A549 (cell line): ENCODE data around the gene MKNK2. TPM values are rescaled to one million over a fixed set of nuclear protein-coding genes. Genes with fewer than 3 reads are reported as not detected.

Experiments used
- ATAC-seq, 2 experiments: fragments of 200-7000 bp in 1 of 2; fragments of >200 bp in 1 of 2; cut with Nextera tagmentation in 1 of 2; cut with Tn5 transposase in 1 of 2; 3 replicates each; pipeline versions ENCODE4 v1.8.0 to v1.9.1; 2018 to 2020; ENCODE audit warnings: mild to moderate bottlenecking in 1 of 2, moderate library complexity in 1 of 2
- CTCF ChIA-PET: fragments of 300-600 bp; sonication (Branson Sonifier 250); formaldehyde crosslinking; extraction: SDS; loops from one replicate; lab custom pipeline; 2021; ENCODE audit warnings: antibody characterized with exemption, inconsistent platforms; lab: Yijun Ruan, JAX
- POLR2A ChIA-PET: fragments of 350-600 bp; formaldehyde crosslinking; extraction: SDS; loops from one replicate; lab custom pipeline; 2021; ENCODE audit warnings: antibody characterized with exemption, inconsistent platforms; lab: Yijun Ruan, JAX
- DNase-seq, 2 experiments: peaks; one replicate each; pipeline versions ENCODE4 v3.0.0 to v3.0.0-alpha.2; 2011 to 2016; ENCODE audit warnings: low read depth in 1 of 2, low spot score in 1 of 2
- FAIRE-seq: peaks from 2 replicates; lab custom pipeline; 2011; peaks lifted over from hg19 to GRCh38; lab: Jason Lieb, UNC
- H3K27ac ChIP-seq, 2 experiments: fragments of >200 bp; sonication (Bioruptor Twin); formaldehyde crosslinking; 3 replicates each; pipeline ENCODE4 v1.5.1; 2016 to 2017
- H3K4me1 ChIP-seq: fragments of >200 bp; sonication (Bioruptor Twin); formaldehyde crosslinking; 3 replicates; pipeline ENCODE4 v1.6.1; 2016
- H3K4me2 ChIP-seq: fragments of >200 bp; sonication (Bioruptor Twin); formaldehyde crosslinking; 3 replicates; pipeline ENCODE4 v1.6.1; 2016
- H3K4me3 ChIP-seq: fragments of >200 bp; sonication (Bioruptor Twin); formaldehyde crosslinking; 3 replicates; pipeline ENCODE4 v1.5.1; 2016
- H3K9me3 ChIP-seq: fragments of >200 bp; sonication (Bioruptor Twin); formaldehyde crosslinking; 3 replicates; pipeline ENCODE4 v1.6.1; 2016
- BCL3 ChIP-seq: fragments of >200 bp; sonication (Bioruptor Twin); formaldehyde crosslinking; IDR thresholded peaks from 3 replicates; pipeline ENCODE4 v1.6.1; 2016
- CEBPB ChIP-seq, 2 experiments: fragments of >200 bp in 1 of 2; sonication (Bioruptor Twin) in 1 of 2; formaldehyde crosslinking in 1 of 2; IDR thresholded peaks; 2 replicates each; pipeline ENCODE4 v1.6.1; 2012 to 2016
- E2F6 ChIP-seq: IDR thresholded peaks from 2 replicates; pipeline ENCODE4 v1.6.1; 2012; ENCODE audit warnings: low read depth, borderline replicate concordance
- EHF ChIP-seq: fragments of 250-450 bp; sonication (Bioruptor Pico); IDR thresholded peaks from 2 replicates; pipeline ENCODE4 v1.5.0; 2020; ENCODE audit warnings: mild to moderate bottlenecking
- ELK1 ChIP-seq: fragments of 150-350 bp; IDR thresholded peaks from 2 replicates; pipeline ENCODE4 v1.6.1; 2014; ENCODE audit warnings: low read depth, mild to moderate bottlenecking, low read length
- EP300 ChIP-seq, 2 experiments: fragments of >200 bp; sonication (Bioruptor Twin); formaldehyde crosslinking; IDR thresholded peaks; 2 replicates in 1 of 2; 3 replicates in 1 of 2; pipeline ENCODE4 v1.6.1; 2016 to 2017
- ESRRA ChIP-seq: fragments of 150-350 bp; IDR thresholded peaks from 2 replicates; pipeline ENCODE4 v1.6.1; 2014; ENCODE audit warnings: mild to moderate bottlenecking, low read length, borderline replicate concordance
- FOSL2 ChIP-seq, 2 experiments: fragments of 450-650 bp in 1 of 2; fragments of >200 bp in 1 of 2; sonication (Bioruptor Twin) in 1 of 2; formaldehyde crosslinking; IDR thresholded peaks; 2 replicates each; pipeline versions ENCODE4 v1.5.0 to v1.6.1; 2016 to 2020; ENCODE audit warnings: mild to moderate bottlenecking in 1 of 2, moderate library complexity in 1 of 2
- FOXS1 ChIP-seq: fragments of 250-450 bp; sonication (Bioruptor Pico); IDR thresholded peaks from 2 replicates; pipeline ENCODE4 v1.5.0; 2020; ENCODE audit warnings: mild to moderate bottlenecking, moderate library complexity
- HES2 ChIP-seq: fragments of >200 bp; sonication (Bioruptor Twin); formaldehyde crosslinking; IDR thresholded peaks from 2 replicates; pipeline ENCODE4 v1.6.1; 2016
- HMGXB4 ChIP-seq: fragments of 250-450 bp; sonication (Bioruptor Pico); IDR thresholded peaks from 2 replicates; pipeline ENCODE4 v1.5.0; 2021; ENCODE audit warnings: mild to moderate bottlenecking, moderate library complexity, borderline replicate concordance
- HOXB13 ChIP-seq: fragments of 250-450 bp; sonication (Bioruptor Pico); IDR thresholded peaks from 2 replicates; pipeline ENCODE4 v1.5.0; 2020; ENCODE audit warnings: low read depth, mild to moderate bottlenecking, moderate library complexity
- JUN ChIP-seq, 2 experiments: fragments of >200 bp; sonication (Bioruptor Twin); formaldehyde crosslinking; IDR thresholded peaks; 2 replicates in 1 of 2; 3 replicates in 1 of 2; pipeline ENCODE4 v1.6.1; 2016 to 2017
- JUNB ChIP-seq: fragments of >200 bp; sonication (Bioruptor Twin); formaldehyde crosslinking; IDR thresholded peaks from 2 replicates; pipeline ENCODE4 v1.6.1; 2016
- MAFK ChIP-seq: fragments of 450-650 bp; IDR thresholded peaks from 2 replicates; pipeline ENCODE4 v1.6.1; 2014; ENCODE audit not compliant: partially characterized antibody
- MAX ChIP-seq: IDR thresholded peaks from 2 replicates; pipeline ENCODE4 v1.6.1; 2012
- MAZ ChIP-seq: fragments of 150-350 bp; IDR thresholded peaks from 2 replicates; pipeline ENCODE4 v1.6.1; 2014; ENCODE audit warnings: antibody characterized with exemption, low read depth, low read length, borderline replicate concordance
- MYC ChIP-seq: IDR thresholded peaks from 2 replicates; pipeline ENCODE4 v1.6.1; 2012; ENCODE audit warnings: mild to moderate bottlenecking, inconsistent platforms, low read length, improper control_type of control experiment, borderline replicate concordance
- NFE2L2 ChIP-seq: fragments of 150-350 bp; conservative IDR thresholded peaks from 2 replicates; pipeline ENCODE4 v1.6.1; 2014; ENCODE audit warnings: low read length
- NR3C1 ChIP-seq: fragments of >200 bp; sonication (Bioruptor Twin); formaldehyde crosslinking; IDR thresholded peaks from 3 replicates; pipeline ENCODE4 v1.6.1; 2017
- POLR2A ChIP-seq: IDR thresholded peaks from 2 replicates; pipeline ENCODE4 v1.6.1; 2012; ENCODE audit warnings: mild to moderate bottlenecking, low read length
- RNF2 ChIP-seq: fragments of 200-600 bp; sonication (generic); IDR thresholded peaks from 2 replicates; pipeline ENCODE4 v1.6.1; 2016; ENCODE audit warnings: low read depth, mild to moderate bottlenecking, antibody characterized with exemption, moderate library complexity, borderline replicate concordance
- SMC3 ChIP-seq: fragments of >200 bp; sonication (Bioruptor Twin); formaldehyde crosslinking; IDR thresholded peaks from 3 replicates; pipeline ENCODE4 v1.6.1; 2018; ENCODE audit warnings: inconsistent platforms
- TP53 ChIP-seq: fragments of 250-450 bp; sonication (Bioruptor Pico); IDR thresholded peaks from 2 replicates; pipeline ENCODE4 v1.5.0; 2021; ENCODE audit warnings: mild to moderate bottlenecking, moderate library complexity
- ZNF302 ChIP-seq: fragments of 250-450 bp; sonication (Bioruptor Pico); IDR thresholded peaks from 2 replicates; pipeline ENCODE4 v1.9.0; 2021; ENCODE audit warnings: inconsistent platforms, mild to moderate bottlenecking, moderate library complexity
- WGBS: methylation state at CpG from one replicate; pipeline ENCODE4 v1.1.6; 2017; ENCODE audit errors: missing lambda C conversion rate; 5-methylcytosine and 5-hydroxymethylcytosine counted together
- polyA plus RNA-seq, 4 experiments: library from polyadenylated mRNA; depleted of rRNA in 3 of 4; stranded (reverse); fragments of >200 nt; fragmentation: RNase III in 1 of 4; extraction: RNeasy Plus Mini Kit Qiagen cat#74134 plus additional on column Dnase treatment in 1 of 4; gene quantifications; 2 replicates in 3 of 4; 3 replicates in 1 of 4; pipeline ENCODE4 v1.2.3, GENCODE V29; 2011 to 2017

Gene MKNK2
- polyA plus RNA-seq, 2 of the 4 experiments (the other 2 are of a cell fraction), result 48.3 to 56.7 TPM

GRCh38 chr19:2059422-2060201, 8.6 kb upstream of the MKNK2 start:
- FAIRE-seq (no peak), ATAC-seq (peak; percentile 65 to 76), DNase-seq (peak; percentile 60 to 93)
- peak overlapping the region; percentile 99 for H3K4me2 ChIP-seq
- peak; percentile 49 for TF ChIP-seq JUNB
- peak; percentile 26; the same call in 1 of the 3 replicates for TF ChIP-seq SMC3
- TF ChIP-seq POLR2A, result peak; percentile 9; the same call in 1 of the 2 replicates
- no peak for TF ChIP-seq E2F6
- TF ChIP-seq EHF (CRISPR knock-in tag), result no peak
- TF ChIP-seq ESRRA, result no peak
- TF ChIP-seq ELK1, result no peak
- no peak for TF ChIP-seq TP53 (CRISPR knock-in tag)
- no peak for TF ChIP-seq MAFK
- TF ChIP-seq FOSL2 (IDR thresholded peaks at IDR 0.05), result peak; percentile 37; the same call in 1 of the 2 replicates
- peak; percentile 70 for TF ChIP-seq FOSL2 (CRISPR knock-in tag; IDR thresholded peaks at IDR 0.05)
- peak; percentile 91 for TF ChIP-seq MAX
- TF ChIP-seq NR3C1, result no peak
- TF ChIP-seq CEBPB (IDR thresholded peaks at IDR 0.05), result peak; percentile 47 to 71; a peak in 3 of 4 replicates
- TF ChIP-seq HOXB13 (CRISPR knock-in tag), result peak; percentile 59; the same call in 1 of the 2 replicates
- peak; percentile 81 for TF ChIP-seq MYC
- peak; percentile 38 to 68; a peak in 1 of 5 replicates for TF ChIP-seq EP300 (IDR thresholded peaks at IDR 0.05)
- peak in 1 of 2 experiments; percentile 90; a peak in 3 of 5 replicates for TF ChIP-seq JUN (IDR thresholded peaks at IDR 0.05)
- peak; percentile 18; the same call in 1 of the 3 replicates for TF ChIP-seq BCL3
- TF ChIP-seq HES2, result no peak
- ChIA-PET CTCF (interaction anchor here (0.6 to 3.8 kb wide), 3 partner anchors 9 to 94 kb away, joined by 3 to 24 read pairs (median 9); no protein-coding TSS in a partner anchor), POLR2A (interaction anchor here (0.9 to 2.8 kb wide), 3 partner anchors 18 to 27 kb away, joined by 3 to 13 read pairs (median 6); no protein-coding TSS in a partner anchor)
- 2% methylated on average over 7 of the region's 24 CpGs for WGBS
- H3K27ac ChIP-seq, result peak overlapping the region; percentile 99 to 100
- H3K9me3 ChIP-seq, result no peaks in the 10 kb centered on the region
- peaks cover 62% of the 10 kb centered on the region for H3K4me1 ChIP-seq
- H3K4me3 ChIP-seq, result peak overlapping the region; percentile 50; the same call in 2 of the 3 replicates

GRCh38 chr19:2058570-2059421, 7.8 kb upstream of the MKNK2 start:
- ChIA-PET CTCF (interaction anchor here (0.6 to 3.8 kb wide), 4 partner anchors 10 to 130 kb away, joined by 3 to 24 read pairs (median 4); no protein-coding TSS in a partner anchor), POLR2A (interaction anchor here (0.9 to 2.8 kb wide), 3 partner anchors 17 to 26 kb away, joined by 3 to 13 read pairs (median 6); no protein-coding TSS in a partner anchor)
- WGBS, result 67% methylated on average over 25 of the region's 27 CpGs
- no peak for ATAC-seq
- H3K9me3 ChIP-seq, result no peaks in the 10 kb centered on the region
- DNase-seq, result no peak
- H3K4me1 ChIP-seq, result peaks cover 63% of the 10 kb centered on the region
- FAIRE-seq, result no peak
- H3K4me3 ChIP-seq, result 0 out of 3 replicates have a peak overlapping the region, but pooled peaks have one; percentile 16
- peak overlapping the region; percentile 99 to 100 for H3K27ac ChIP-seq
- peak overlapping the region; percentile 99 for H3K4me2 ChIP-seq
- TF ChIP-seq HES2 (no peak), POLR2A (no peak), NFE2L2 (no peak), ZNF302 (CRISPR knock-in tag) (no peak), SMC3 (no peak), HMGXB4 (CRISPR knock-in tag) (no peak), E2F6 (no peak), RNF2 (no peak), FOXS1 (CRISPR knock-in tag) (no peak), MAZ (no peak)
